ENCODE measurements around the gene MYMK.
A peak's percentile ranks its signal among the peaks of the same experiment; 100 is the strongest.
"Not testable (repeated sequence)": the region's sequence is repeated elsewhere in the genome, so short reads cannot be mapped to it uniquely, and the experiment has no call there.

Gene MYMK

DNA sequence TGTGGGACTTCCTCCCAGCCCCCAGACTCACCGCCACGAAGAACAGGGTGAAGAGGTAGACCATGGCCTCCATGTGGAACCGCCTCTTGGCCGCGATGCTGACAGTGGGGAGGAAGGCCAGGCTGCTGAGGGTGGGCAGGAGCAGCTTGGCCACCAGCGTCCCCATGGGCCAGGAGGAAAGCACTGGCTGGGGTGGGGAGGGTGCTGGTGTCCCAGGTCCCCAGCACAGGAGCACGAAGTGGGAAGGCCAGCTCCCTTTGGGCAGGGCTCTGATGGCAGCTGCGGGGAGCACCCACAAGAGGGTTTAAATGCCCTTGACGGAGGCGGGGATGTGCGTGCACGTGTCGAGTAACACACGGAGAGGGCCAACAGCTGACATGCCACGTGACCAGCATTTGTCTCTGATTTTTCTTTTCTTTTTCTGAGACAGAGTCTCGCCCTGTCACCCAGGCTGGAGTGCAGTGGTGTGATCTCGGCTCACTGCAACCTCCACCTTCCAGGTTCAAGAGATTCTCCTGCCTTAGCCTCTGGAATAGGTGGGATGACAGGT lies at the start of gene MYMK:
Gene MYMK (minus strand): TSS at position 281 of the 550 bp plus-strand sequence. CDS start 115 bp downstream, at position 166.
- DNase-seq (ENCODE audit: low read depth), result no peak

- no peak for DNase-seq (ENCODE audit: low read depth)
These were observed 49.2 kb upstream of the MYMK start for GRCh38 chr9:133573791-133574515.

- DNase-seq (ENCODE audit: low read depth), result no peak
These were observed 48.1 kb upstream of the MYMK start for GRCh38 chr9:133572821-133573361.

DNA sequence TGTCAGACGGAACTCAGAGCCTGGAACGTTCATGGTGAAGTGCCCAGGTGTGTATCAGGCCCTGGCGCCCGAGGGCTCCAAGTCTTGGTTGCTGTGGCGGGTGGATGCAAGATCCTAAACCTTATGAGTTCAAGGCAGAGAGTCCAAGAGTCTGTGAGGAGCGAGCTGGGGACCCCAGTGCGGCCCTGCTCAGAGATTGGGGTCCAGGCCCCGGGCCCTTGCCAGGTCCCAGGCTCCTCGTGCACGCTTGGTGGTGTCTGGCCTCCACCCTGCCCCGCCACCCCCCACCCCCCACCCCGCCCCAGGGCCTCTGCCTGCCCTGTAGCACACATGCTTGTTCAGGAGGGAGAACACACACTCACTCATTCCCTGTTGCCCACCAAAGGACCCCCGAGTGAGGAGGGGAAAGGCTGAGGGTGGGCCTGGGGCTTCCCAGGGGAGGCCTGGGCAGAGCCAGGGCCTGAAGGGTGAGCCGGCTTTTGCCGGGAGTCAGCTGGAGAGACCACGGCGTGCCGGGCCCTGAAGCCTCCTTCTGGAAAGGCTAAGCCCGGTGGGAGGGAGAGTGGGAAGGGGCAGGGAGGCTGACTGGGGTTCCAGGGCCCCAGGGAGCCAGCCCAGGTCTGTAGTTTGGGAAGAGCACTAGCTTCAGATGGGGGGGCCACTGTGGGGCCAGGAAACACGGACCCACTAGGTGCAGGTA lies 47.3 kb upstream of the MYMK start:
- DNase-seq (ENCODE audit: low read depth), result no peak

GRCh38 chr9:133571391-133571890 lies 46.7 kb upstream of the MYMK start:
- no peak for DNase-seq (ENCODE audit: low read depth)

- no peak for DNase-seq (ENCODE audit: low read depth)
These were observed 45.9 kb upstream of the MYMK start for GRCh38 chr9:133570691-133571080.

DNA sequence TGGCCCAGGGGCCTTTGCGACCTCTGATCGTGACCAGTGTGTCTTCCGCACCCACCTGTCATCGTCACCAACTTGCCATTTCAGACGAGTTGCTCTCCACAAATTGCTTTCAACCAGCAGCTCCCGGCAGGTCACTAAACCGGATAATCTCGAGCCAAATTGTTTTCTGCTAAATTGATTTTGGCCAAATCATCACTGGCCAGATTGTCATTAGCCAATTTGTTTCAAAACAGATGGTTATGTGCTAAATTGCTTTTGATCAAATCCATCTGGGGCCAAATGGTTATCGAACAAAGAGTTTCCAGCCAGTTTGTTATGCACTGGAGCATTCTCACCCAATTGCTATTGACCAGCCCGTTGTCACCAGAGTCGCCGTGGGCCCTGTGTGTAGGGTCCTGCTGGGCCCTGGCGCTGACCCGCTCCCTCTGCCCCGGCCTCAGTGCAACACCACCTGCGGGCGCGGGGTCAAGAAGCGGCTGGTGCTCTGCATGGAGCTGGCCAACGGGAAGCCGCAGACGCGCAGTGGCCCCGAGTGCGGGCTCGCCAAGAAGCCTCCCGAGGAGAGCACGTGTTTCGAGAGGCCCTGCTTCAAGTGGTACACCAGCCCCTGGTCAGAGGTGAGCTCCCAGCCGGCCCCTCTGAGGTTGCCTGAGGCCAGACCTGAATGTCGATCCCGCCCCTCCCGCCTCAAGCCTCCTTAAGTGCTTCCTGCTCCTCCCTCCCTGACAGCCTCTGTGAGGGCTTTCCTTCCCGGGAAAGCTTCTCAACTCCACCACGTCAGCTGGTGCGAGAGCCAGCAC lies 45.3 kb upstream of the MYMK start:
- no peak for DNase-seq (ENCODE audit: low read depth)

- DNase-seq (ENCODE audit: low read depth), result no peak
These were observed 44.5 kb upstream of the MYMK start for GRCh38 chr9:133569121-133569785.

GRCh38 chr9:133568186-133568585 lies 43.4 kb upstream of the MYMK start:
- no peak for DNase-seq (ENCODE audit: low read depth)

GRCh38 chr9:133566817-133567216 lies 42.1 kb upstream of the MYMK start:
- DNase-seq (ENCODE audit: low read depth), result no peak

- DNase-seq (ENCODE audit: low read depth), result no peak
These were observed 41.6 kb upstream of the MYMK start for GRCh38 chr9:133566382-133566781.

DNA sequence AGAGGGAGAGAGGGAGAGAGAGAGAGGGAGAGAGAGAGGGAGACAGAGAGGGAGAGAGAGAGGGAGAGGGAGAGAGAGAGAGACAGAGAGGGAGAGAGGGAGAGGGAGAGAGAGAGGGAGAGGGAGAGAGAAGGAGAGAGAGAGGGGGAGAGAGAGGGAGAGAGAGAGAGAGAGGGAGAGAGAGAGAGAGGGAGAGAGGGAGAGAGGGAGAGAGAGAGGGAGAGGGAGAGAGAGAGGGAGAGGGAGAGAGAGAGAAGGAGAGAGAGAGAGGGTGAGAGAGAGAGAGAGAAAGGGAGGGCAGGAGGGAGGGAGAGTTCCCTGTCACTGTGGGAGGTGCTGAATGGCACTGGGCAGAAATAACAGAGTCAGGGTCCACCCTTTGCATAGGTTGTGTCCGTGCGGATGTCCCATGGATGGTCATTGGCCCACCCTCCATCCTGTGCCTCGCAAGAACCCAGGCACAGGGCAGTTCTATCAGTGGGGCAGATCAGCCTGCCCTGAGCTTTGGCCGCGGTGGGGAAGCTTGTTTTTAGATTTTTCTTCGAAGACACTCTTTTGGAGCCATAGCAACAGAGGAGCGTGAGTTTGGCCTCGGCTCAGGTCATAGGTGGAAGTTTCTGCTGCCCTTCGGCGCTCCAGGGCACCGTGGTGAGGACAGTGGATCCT lies 39.8 kb upstream of the MYMK start:
- DNase-seq (ENCODE audit: low read depth), result no peak

GRCh38 chr9:133563814-133564213 lies 39.1 kb upstream of the MYMK start:
- DNase-seq (ENCODE audit: low read depth), result not testable (repeated sequence)

GRCh38 chr9:133563291-133563796 lies 38.6 kb upstream of the MYMK start:
- no peak for DNase-seq (ENCODE audit: low read depth)

DNA sequence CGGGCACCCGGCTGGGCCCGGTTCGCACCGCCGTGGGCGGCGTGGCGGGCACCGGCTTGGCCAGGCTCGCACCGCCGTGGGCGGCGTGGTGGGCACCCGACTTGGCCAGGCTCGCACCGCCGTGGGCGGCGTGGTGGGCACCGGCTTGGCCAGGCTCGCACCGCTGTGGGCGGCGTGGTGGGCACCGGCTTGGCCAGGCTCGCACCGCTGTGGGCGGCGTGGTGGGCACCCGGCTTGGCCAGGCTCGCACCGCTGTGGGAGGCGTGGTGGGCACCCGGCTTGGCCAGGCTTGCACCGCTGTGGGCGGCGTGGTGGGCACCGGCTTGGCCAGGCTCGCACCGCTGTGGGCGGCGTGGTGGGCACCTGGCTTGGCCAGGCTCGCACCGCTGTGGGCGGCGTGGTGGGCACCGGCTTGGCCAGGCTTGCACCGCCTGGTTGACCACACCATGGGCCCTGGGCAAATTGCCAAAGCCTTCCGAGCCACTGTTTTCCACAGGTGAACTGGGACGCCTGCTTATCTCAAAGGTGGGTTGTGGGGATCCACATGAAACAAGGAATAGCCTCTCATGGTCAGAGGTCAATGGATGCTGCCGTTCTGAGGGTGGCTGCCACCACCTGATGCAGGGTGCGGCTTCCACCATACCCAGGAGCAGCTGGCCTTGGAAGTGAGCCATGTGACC lies 38.0 kb upstream of the MYMK start:
- no peak for DNase-seq (ENCODE audit: low read depth)

- no peak for DNase-seq (ENCODE audit: low read depth)
These were observed 37.3 kb upstream of the MYMK start for GRCh38 chr9:133561976-133562554.

DNA sequence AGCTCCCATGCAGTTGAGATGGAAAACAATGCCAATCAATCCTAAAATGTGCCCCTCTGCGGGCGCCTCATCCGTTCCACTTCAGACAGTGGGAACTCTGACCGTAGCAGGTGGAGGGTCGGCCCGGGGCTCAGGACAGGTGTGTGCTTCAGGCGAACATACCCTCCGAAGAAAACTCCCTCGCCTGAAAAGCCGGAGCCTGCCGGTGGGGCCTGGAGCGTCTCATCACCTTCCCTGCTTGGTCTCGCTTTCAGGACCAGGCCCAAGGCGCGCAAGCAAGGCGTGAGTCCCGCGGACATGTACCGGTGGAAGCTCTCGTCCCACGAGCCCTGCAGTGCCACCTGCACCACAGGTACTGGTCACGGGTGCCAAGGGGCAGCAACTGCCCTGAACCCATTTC lies 36.2 kb upstream of the MYMK start:
- DNase-seq (ENCODE audit: low read depth), result no peak

DNA sequence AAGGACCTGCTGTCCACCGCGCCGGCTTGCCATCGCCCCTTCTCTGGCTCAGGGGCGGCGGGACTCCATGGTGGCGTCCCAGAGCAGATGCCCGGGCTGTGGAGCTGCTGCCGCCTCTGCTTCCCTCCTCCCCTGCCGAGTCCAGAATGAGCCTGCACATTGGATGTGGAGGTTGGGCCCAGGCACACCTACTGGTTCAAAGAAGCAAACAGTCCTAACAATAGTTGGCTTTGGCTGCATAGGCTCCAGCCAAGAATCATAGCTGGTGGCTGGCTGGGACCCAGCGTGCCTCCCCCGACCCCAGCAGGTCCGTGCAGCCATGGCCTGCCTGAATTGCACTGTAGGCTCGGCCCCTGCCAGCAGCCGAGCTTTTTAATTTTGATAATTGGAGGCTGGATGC lies 35.6 kb upstream of the MYMK start:
- no peak for DNase-seq (ENCODE audit: low read depth)

GRCh38 chr9:133558191-133559126 lies 33.7 kb upstream of the MYMK start:
- DNase-seq (ENCODE audit: low read depth), result peak; percentile 45
